Epithelial cell of proximal tubule (primary cell): ENCODE data around the gene ARID5A. TPM values are rescaled to one million over a fixed set of nuclear protein-coding genes. Genes with fewer than 3 reads are reported as not detected.

Source experiments
- DNase-seq: peaks from one replicate; pipeline ENCODE4 v3.0.0-alpha.2; 2011; ENCODE audit warnings: low read depth
- H3K4me3 ChIP-seq: 2 replicates; pipeline ENCODE4 v1.5.1; 2011; ENCODE audit warnings: low read depth, mild to moderate bottlenecking, low read length
- CTCF ChIP-seq: conservative IDR thresholded peaks from 2 replicates; pipeline ENCODE4 v1.5.1; 2012; ENCODE audit warnings: low read depth, mild to moderate bottlenecking, low read length
- total RNA-seq: library from RNA; depleted of rRNA; stranded (reverse); fragments of >200 nt; gene quantifications from 2 replicates; pipeline ENCODE4 v1.2.3, GENCODE V29; 2015

ARID5A gene
- total RNA-seq, result 19.9 and 20.8 TPM in 2 replicates

GRCh38 chr2:96536445-96537065 lies at the start of gene ARID5A:
Gene ARID5A, plus strand, starts transcription at chr2:96536752. Its CDS starts 75 bp downstream, at chr2:96536827.
- peak; percentile 25 for TF ChIP-seq CTCF
- no peak for DNase-seq
- peak within 1 kb of the TSS; percentile 74 for H3K4me3 ChIP-seq

- TF ChIP-seq CTCF, result no peak
- H3K4me3 ChIP-seq, result no peak overlapping the region
- no peak for DNase-seq
These were observed 47.3 kb upstream of the ARID5A start for GRCh38 chr2:96489261-96489660.

GRCh38 chr2:96489663-96490062 lies 46.9 kb upstream of the ARID5A start:
- no peak for TF ChIP-seq CTCF
- no peak for DNase-seq

GRCh38 chr2:96491860-96492497 lies 44.6 kb upstream of the ARID5A start:
- no peak for TF ChIP-seq CTCF
- DNase-seq, result no peak
- H3K4me3 ChIP-seq, result no peak overlapping the region

More at GRCh38 chr2:96489663-96490062, 46.9 kb upstream of the ARID5A start:
- no peak overlapping the region for H3K4me3 ChIP-seq

GRCh38 chr2:96493072-96493471 lies 43.5 kb upstream of the ARID5A start:
- peak; percentile 89 for DNase-seq
- TF ChIP-seq CTCF, result no peak
- no peak overlapping the region for H3K4me3 ChIP-seq

- DNase-seq, result no peak
- H3K4me3 ChIP-seq, result no peak overlapping the region
- TF ChIP-seq CTCF, result no peak
These were observed 42.4 kb upstream of the ARID5A start for GRCh38 chr2:96494188-96494587.
